GM12891 (cell line): Measurements from ENCODE around the gene E4F1.

ENCODE experiments used
- PAX5 ChIP-seq: IDR thresholded peaks from 2 replicates; pipeline ENCODE4 v1.6.1; 2011; ENCODE audit warnings: low read length, moderate library complexity, mild to moderate bottlenecking; ENCODE audit not compliant: insufficient read depth, severe bottlenecking
- POLR2A ChIP-seq: IDR thresholded peaks from 2 replicates; pipeline ENCODE4 v1.6.1; 2011; ENCODE audit warnings: low read depth, low read length, control low read depth
- POLR2AphosphoS5 ChIP-seq: IDR thresholded peaks from 2 replicates; pipeline ENCODE4 v1.6.1; 2011; ENCODE audit warnings: low read depth, low read length, control low read depth
- POU2F2 ChIP-seq: IDR thresholded peaks from 2 replicates; pipeline ENCODE4 v1.6.1; 2011; ENCODE audit warnings: low read depth, mild to moderate bottlenecking, control low read depth, low read length, moderate library complexity
- SPI1 ChIP-seq: IDR thresholded peaks from 2 replicates; pipeline ENCODE4 v1.6.1; 2011; ENCODE audit warnings: low read depth, low read length, control low read depth
- TAF1 ChIP-seq: IDR thresholded peaks from 2 replicates; pipeline ENCODE4 v1.6.1; 2011; ENCODE audit warnings: low read depth, low read length, control low read depth

DNA sequence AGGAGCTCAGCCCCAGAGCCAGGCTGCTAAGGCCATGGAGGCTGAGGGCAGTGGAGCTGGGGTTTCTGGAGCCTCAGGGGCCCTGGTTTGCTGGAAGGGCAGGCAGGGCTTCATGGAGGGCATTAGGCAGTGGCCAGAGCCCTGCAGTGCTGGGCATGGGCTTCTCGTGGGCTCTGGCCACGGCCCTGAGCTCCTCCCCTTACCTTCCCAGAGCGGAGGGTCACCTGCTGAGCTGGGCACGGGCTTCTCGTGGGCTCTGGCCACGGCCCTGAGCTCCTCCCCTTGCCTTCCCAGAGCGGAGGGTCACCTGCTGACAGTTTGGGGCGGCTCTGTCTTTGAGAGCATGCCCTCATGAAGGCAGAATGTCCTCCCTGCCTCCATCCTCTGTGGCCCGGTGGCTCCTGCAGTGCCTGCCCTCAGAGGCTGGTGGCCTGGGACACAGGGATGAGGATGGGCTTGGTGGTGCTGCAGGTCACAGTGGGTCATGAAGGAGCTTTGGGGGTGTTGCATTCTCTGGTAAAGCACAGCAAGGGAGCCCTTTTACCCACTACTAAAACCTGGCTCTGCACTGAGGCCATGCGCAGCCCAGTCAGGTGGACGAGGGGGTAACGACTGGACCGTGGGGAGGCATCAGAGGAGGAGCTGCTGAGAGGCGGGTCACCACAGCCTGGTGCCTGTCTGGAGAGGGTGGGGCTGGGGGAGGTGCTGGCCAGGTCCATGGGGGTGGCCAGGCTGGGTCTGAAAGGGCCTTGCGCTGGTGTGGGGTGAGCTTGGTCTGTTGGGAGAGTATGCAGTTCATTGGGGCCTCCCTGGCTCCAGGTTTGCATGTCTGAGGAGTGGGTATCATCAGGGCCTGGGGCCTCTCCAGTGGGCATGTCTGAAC lies 47.4 kb downstream of the E4F1 start:
- no peak for TF ChIP-seq POLR2A
- no peak for TF ChIP-seq POU2F2
- no peak for TF ChIP-seq PAX5
- no peak for TF ChIP-seq TAF1
- TF ChIP-seq POLR2AphosphoS5, result no peak
- no peak for TF ChIP-seq SPI1
